Astrocyte (in vitro differentiated cells and primary cell): ENCODE data around the gene PSME1. TPM values are rescaled to one million over a fixed set of nuclear protein-coding genes. Genes with fewer than 3 reads are reported as not detected.

Experiments
- DNase-seq: peaks from one replicate; pipeline ENCODE4 v3.0.0-alpha.2; 2010; ENCODE audit warnings: low read depth
- FAIRE-seq: peaks from 2 replicates; lab custom pipeline; 2011; peaks lifted over from hg19 to GRCh38; lab: Jason Lieb, UNC
- H2AFZ ChIP-seq: 2 replicates; pipeline ENCODE4 v1.6.0; 2012; ENCODE audit warnings: low read depth, low read length, inconsistent platforms
- H3K27ac ChIP-seq: 2 replicates; pipeline ENCODE4 v1.5.1; 2011; ENCODE audit warnings: low read depth, low read length, inconsistent platforms
- H3K27me3 ChIP-seq: 2 replicates; pipeline ENCODE4 v1.6.0; 2011; ENCODE audit warnings: low read length, inconsistent platforms; ENCODE audit not compliant: insufficient read depth
- H3K36me3 ChIP-seq: 2 replicates; pipeline ENCODE4 v1.5.1; 2011; ENCODE audit warnings: low read length, inconsistent platforms; ENCODE audit not compliant: insufficient read depth
- H3K4me1 ChIP-seq: 2 replicates; pipeline ENCODE4 v1.5.1; 2011; ENCODE audit warnings: low read length, inconsistent platforms; ENCODE audit not compliant: insufficient read depth
- H3K4me2 ChIP-seq: 2 replicates; pipeline ENCODE4 v1.6.0; 2012; ENCODE audit warnings: low read length, inconsistent platforms
- H3K4me3 ChIP-seq: 2 replicates; pipeline ENCODE4 v1.5.1; 2011; ENCODE audit warnings: low read depth, mild to moderate bottlenecking, low read length, inconsistent platforms; ENCODE audit not compliant: insufficient read depth
- H3K79me2 ChIP-seq: 2 replicates; pipeline ENCODE4 v1.6.0; 2012; ENCODE audit warnings: mild to moderate bottlenecking, low read length, inconsistent platforms; ENCODE audit not compliant: insufficient read depth
- H3K9ac ChIP-seq: 2 replicates; pipeline ENCODE4 v1.6.0; 2012; ENCODE audit warnings: mild to moderate bottlenecking, low read length, inconsistent platforms
- H3K9me3 ChIP-seq: 2 replicates; pipeline ENCODE4 v1.5.1; 2012; ENCODE audit warnings: low read depth, mild to moderate bottlenecking, low read length, inconsistent platforms; ENCODE audit not compliant: insufficient read depth
- H4K20me1 ChIP-seq: 2 replicates; pipeline ENCODE4 v1.6.0; 2012; ENCODE audit warnings: low read length, inconsistent platforms; ENCODE audit not compliant: insufficient read depth
- H3K27ac Mint-ChIP-seq: one replicate; pipeline ENCODE4 v1.8.0; 2021; ENCODE audit warnings: mild to moderate bottlenecking, mixed read lengths; ENCODE audit not compliant: unreplicated experiment
- H3K27me3 Mint-ChIP-seq: one replicate; pipeline ENCODE4 v1.8.0; 2021; ENCODE audit warnings: low read depth, mixed read lengths; ENCODE audit not compliant: unreplicated experiment
- H3K36me3 Mint-ChIP-seq: one replicate; pipeline ENCODE4 v1.8.0; 2021; ENCODE audit warnings: low read depth, mixed read lengths; ENCODE audit not compliant: unreplicated experiment
- H3K4me1 Mint-ChIP-seq: one replicate; pipeline ENCODE4 v1.8.0; 2021; ENCODE audit warnings: low read depth, mixed read lengths; ENCODE audit not compliant: unreplicated experiment
- H3K4me3 Mint-ChIP-seq: one replicate; pipeline ENCODE4 v1.8.0; 2021; ENCODE audit warnings: mild to moderate bottlenecking, moderate library complexity, mixed read lengths; ENCODE audit not compliant: unreplicated experiment
- H3K9me3 Mint-ChIP-seq: one replicate; pipeline ENCODE4 v1.8.0; 2021; ENCODE audit warnings: mild to moderate bottlenecking, mixed read lengths; ENCODE audit not compliant: unreplicated experiment
- CTCF ChIP-seq: IDR thresholded peaks from 2 replicates; pipeline ENCODE4 v1.5.1; 2011; ENCODE audit warnings: low read depth, mild to moderate bottlenecking, inconsistent platforms, low read length, moderate library complexity; ENCODE audit not compliant: insufficient read depth
- EZH2 ChIP-seq: IDR thresholded peaks from 2 replicates; pipeline ENCODE4 v1.6.1; 2012; ENCODE audit warnings: mild to moderate bottlenecking, low read length, inconsistent platforms; ENCODE audit not compliant: insufficient read depth
- total RNA-seq: library from RNA; stranded (reverse); gene quantifications from 2 replicates; pipeline ENCODE4 v1.2.1, GENCODE V29; 2021

The PSME1 gene
- total RNA-seq, 1 donor from 2014 or later, result 122 TPM

- TF ChIP-seq EZH2 (no peak), CTCF (no peak)
- Histone ChIP-seq H3K4me2 (no peak overlapping the region), H3K27me3 (no peaks in the 10 kb centered on the region), H3K27ac (no peak overlapping the region), H3K4me1 (peaks cover 13% of the 10 kb centered on the region), H3K9me3 (no peaks in the 10 kb centered on the region), H3K9ac (no peak overlapping the region), H3K36me3 (peaks cover 30% of the 10 kb centered on the region), H3K4me3 (no peak overlapping the region), H4K20me1 (no peaks in the 10 kb centered on the region), H3K79me2 (peaks cover 7% of the 10 kb centered on the region), H2AFZ (no peak overlapping the region)
- no peak for FAIRE-seq
- Mint-ChIP-seq H3K36me3 (peaks cover 23% of the 10 kb centered on the region), H3K9me3 (no peaks in the 10 kb centered on the region), H3K4me1 (peaks cover 8% of the 10 kb centered on the region), H3K27ac (no peak overlapping the region), H3K27me3 (no peaks in the 10 kb centered on the region), H3K4me3 (no peak overlapping the region)
- no peak for DNase-seq
These were observed 18.8 kb upstream of the PSME1 start for GRCh38 chr14:24117179-24117578.

- Histone ChIP-seq H3K27ac (no peak overlapping the region), H3K4me2 (no peak overlapping the region), H4K20me1 (no peaks in the 10 kb centered on the region), H3K4me3 (no peak overlapping the region), H2AFZ (no peak overlapping the region), H3K9ac (no peak overlapping the region), H3K27me3 (no peaks in the 10 kb centered on the region), H3K36me3 (peaks cover 30% of the 10 kb centered on the region), H3K9me3 (no peaks in the 10 kb centered on the region), H3K4me1 (peaks cover 8% of the 10 kb centered on the region), H3K79me2 (peaks cover 7% of the 10 kb centered on the region)
- H3K4me3 Mint-ChIP-seq, result no peak overlapping the region
- H3K27me3 Mint-ChIP-seq, result no peaks in the 10 kb centered on the region
- no peak for TF ChIP-seq EZH2
- no peak for TF ChIP-seq CTCF
- peaks cover 8% of the 10 kb centered on the region for H3K4me1 Mint-ChIP-seq
- H3K9me3 Mint-ChIP-seq, result no peaks in the 10 kb centered on the region
- FAIRE-seq, result no peak
- DNase-seq, result no peak
- H3K27ac Mint-ChIP-seq, result no peak overlapping the region
- peaks cover 36% of the 10 kb centered on the region for H3K36me3 Mint-ChIP-seq
These were observed 16.3 kb upstream of the PSME1 start for GRCh38 chr14:24119691-24120090.

GRCh38 chr14:24121210-24121609, 14.8 kb upstream of the PSME1 start:
- no peak for DNase-seq
- H3K27me3 ChIP-seq, result no peaks in the 10 kb centered on the region
- no peak overlapping the region for H3K9ac ChIP-seq
- no peaks in the 10 kb centered on the region for H3K9me3 ChIP-seq
- Mint-ChIP-seq H3K36me3 (peaks cover 34% of the 10 kb centered on the region), H3K27ac (no peak overlapping the region), H3K9me3 (no peaks in the 10 kb centered on the region), H3K27me3 (no peaks in the 10 kb centered on the region), H3K4me1 (no peaks in the 10 kb centered on the region), H3K4me3 (no peak overlapping the region)
- peaks cover 30% of the 10 kb centered on the region for H3K36me3 ChIP-seq
- no peak overlapping the region for H3K4me2 ChIP-seq
- TF ChIP-seq CTCF (no peak), EZH2 (no peak)
- FAIRE-seq, result no peak
- H3K79me2 ChIP-seq, result peaks cover 6% of the 10 kb centered on the region
- no peaks in the 10 kb centered on the region for H4K20me1 ChIP-seq
- no peak overlapping the region for H3K4me3 ChIP-seq
- no peaks in the 10 kb centered on the region for H3K4me1 ChIP-seq
- no peak overlapping the region for H2AFZ ChIP-seq
- no peak overlapping the region for H3K27ac ChIP-seq
